Measurements from ENCODE around the gene TAF1A.

The TAF1A gene

DNA sequence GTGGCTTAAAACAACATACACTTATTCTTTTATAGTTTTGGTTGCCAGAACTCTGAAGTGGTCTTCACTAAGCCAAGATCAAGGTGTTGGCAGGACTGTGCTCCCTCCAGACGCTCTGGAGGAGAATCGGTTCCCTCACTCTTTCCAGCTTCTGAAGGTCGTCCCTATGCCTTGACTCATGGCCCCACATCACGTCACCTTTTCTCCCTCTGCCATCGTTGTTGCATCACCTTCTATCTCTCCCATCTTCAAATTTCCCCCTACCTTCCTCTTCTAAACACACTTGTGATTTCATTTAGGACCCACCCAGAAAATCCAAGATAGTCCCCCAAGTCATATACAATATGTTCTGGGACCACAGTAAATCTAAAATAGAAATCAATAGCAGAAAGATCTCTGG lies 54.3 kb downstream of the TAF1A start:
- no peak for DNase-seq (ENCODE audit: low read depth in 2 of 2)

DNA sequence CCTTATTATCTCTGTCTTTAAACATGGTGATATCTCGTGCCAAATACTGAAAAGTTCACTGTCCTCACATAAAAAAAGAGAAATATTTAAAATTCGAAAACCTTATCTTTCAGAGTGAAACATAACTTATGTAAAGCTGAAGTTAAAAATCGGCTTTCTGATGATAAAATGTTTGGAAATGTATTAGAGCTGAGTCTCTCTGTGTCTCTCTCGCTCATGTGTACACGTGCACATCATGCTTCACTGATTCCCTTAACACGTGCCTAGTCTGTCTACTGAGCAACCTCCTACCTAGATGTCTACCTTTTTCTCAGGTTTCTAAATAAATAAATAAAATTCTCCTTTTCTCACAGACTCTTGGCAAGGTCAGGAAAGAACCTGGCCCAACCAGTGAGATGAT lies 58.9 kb downstream of the TAF1A start:
- DNase-seq (ENCODE audit: low read depth in 2 of 2): no peak

DNA sequence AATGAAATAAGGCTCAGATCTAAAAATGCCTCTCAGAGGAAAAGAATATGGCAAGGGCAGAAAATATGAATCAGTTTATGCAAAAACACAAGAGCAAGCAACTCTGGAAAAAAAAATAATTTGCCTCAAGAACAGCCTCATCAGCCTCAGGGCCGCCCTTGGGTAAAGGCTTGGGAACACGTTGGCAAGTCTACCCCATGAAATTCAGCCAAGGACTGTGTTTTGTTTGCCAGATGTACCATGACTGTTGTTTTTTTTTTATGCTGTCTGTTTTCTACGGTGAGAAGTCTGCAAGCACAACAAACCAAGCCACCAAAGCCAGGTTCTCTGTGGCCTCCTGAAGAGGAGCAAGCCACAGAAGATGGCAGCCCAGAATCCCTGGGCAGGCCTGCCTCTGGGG lies 59.8 kb downstream of the TAF1A start:
- no peak for DNase-seq (ENCODE audit: low read depth in 2 of 2)

DNA sequence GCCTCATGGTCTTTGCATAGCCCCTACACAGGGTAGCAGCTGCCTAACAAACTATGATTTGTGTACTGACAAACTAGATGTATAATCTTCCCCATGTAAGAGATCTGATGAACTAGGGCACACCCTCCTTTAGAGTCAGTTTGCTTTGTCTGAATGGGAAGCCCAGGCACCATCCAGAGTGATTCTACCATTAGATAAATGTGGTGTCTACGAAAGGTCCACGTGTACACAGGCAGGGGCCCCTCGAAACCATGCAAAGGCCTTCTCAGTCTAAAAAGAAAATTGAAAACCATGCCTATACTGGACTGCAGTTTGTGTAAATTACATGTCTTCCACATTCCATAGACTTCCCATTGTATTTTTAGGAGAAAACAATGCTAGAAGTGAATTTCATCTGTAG lies 60.6 kb downstream of the TAF1A start:
- no peak for DNase-seq (ENCODE audit: low read depth in 2 of 2)

DNA sequence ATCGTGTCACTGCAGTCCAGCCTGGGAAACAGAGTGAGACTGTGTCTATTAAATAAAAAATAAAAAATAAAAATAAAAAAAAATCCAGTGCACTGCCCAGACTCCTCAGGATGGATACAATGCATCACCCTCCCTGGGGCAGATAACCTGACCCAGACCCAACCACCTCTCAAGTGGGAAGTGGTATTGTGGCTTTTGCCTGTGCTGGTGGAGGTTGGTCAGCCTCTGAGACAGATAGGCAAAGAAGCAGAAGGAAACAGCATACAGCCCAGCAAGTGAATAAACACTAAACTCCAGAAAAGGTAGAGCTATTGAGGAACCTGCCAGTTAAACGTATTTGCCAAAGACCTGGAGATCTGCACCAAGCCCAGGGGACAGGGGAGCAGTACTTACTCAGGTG lies 63.8 kb downstream of the TAF1A start:
- no peak for DNase-seq (ENCODE audit: low read depth in 2 of 2)

DNA sequence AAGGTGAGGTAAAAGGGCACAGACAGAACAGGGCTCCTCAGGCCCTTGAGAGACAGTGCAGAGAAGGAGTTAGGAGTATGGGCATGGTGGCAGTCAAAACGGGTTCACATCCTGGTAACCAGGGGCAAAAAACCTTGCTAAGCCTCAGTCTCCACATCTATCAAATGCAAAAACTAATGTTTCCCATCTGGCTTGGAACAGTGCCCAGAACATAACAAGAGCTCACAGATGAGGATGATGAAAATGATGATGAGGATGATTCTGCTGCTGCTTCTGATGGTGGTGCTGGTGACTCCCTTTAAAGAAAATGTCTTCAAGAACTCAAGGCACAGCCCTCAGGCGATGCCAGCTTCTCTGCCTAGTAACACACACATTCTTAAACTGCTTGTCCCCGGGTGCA lies 65.9 kb downstream of the TAF1A start:
- DNase-seq (ENCODE audit: low read depth in 2 of 2): peak in 1 of 2 experiments; percentile 29

DNA sequence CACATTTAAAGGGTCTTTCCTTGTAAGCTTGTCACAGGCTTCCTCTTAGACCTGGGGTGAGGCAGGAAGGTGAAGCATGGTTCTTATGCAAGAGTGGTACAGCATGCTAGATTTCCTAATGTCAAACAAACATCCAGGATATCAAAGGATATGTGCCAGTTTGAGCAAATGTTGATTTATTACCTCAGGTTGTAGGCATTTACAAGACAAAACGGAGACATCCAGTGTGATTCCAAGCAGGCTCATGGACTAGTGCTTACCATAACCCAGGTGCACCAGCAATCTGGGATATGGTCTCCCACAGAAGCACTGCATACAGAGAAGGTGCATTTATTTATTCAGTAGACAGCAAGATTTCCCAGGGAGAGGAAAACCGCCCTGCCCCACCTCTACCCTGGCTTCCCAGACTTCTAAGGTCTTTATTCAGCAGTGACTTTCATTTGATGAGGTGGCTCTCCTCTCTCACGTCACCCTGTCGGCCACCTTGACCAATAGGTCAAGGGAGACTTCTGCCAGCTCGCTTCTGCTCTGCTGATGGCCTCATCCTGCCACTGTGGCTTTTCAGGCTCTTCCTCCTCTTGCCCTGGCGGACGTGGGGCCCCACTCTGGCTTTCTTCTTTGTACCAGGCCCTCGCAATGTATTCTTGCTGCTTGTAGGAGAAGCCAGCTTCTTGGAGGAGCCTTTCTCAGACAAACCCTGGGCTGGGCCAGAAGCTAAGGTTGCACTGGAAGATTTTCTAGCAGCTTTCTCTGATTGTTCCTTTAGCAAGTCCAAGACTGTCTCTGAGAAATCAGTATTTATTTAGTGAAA lies 67.4 kb downstream of the TAF1A start:
- no peak for DNase-seq (ENCODE audit: low read depth in 2 of 2)

DNA sequence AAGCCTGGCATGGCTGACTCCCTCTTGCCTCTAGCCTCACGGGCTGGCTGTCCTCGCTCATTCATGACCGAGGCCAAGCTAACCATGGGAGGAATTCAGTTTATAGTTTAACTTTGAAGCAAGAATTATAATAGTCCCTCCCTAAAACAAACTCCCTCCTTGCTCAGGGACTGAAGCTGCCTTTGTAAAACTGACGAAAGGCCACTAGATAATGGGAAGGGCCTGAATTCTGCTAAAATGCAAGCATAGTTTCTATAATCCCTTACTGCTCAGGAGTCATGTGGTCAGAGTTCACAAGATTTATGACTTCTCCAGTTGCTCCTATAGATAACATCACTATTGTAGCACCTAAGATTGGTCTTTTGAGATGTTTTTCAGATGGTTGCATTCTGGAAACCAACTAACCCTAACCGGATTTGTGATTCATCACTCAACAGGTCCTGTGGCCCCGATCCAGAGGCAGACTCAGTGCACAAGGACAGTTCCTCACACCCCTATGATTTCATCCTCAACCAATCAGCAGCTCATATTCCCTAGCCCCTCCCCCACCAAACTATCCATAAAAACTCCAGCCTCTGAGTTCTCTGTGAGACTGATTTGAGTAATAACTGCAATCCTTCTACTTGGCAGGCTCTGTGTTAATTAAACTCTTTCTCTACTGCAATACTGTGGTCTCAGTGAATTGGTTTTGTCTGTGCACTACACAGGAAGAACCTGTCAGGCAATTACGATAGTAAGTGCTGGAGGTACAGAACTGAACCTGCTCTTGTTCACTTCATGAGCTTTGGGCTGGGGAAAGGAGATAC lies 68.2 kb downstream of the TAF1A start:
- peak in 1 of 2 experiments; percentile 14 for DNase-seq (ENCODE audit: low read depth in 2 of 2)

Measured in fibroblast of skin of left quadriceps (primary cell).